CD4-positive, alpha-beta T cell treated with Interleukin-17A for 4 hours (primary cell): Measurements from ENCODE around the gene MCTP2.

Experiments
- DNase-seq: peaks from one replicate; pipeline ENCODE4 v3.0.0-alpha.2; 2020; ENCODE audit warnings: mixed read lengths

The MCTP2 gene

DNA sequence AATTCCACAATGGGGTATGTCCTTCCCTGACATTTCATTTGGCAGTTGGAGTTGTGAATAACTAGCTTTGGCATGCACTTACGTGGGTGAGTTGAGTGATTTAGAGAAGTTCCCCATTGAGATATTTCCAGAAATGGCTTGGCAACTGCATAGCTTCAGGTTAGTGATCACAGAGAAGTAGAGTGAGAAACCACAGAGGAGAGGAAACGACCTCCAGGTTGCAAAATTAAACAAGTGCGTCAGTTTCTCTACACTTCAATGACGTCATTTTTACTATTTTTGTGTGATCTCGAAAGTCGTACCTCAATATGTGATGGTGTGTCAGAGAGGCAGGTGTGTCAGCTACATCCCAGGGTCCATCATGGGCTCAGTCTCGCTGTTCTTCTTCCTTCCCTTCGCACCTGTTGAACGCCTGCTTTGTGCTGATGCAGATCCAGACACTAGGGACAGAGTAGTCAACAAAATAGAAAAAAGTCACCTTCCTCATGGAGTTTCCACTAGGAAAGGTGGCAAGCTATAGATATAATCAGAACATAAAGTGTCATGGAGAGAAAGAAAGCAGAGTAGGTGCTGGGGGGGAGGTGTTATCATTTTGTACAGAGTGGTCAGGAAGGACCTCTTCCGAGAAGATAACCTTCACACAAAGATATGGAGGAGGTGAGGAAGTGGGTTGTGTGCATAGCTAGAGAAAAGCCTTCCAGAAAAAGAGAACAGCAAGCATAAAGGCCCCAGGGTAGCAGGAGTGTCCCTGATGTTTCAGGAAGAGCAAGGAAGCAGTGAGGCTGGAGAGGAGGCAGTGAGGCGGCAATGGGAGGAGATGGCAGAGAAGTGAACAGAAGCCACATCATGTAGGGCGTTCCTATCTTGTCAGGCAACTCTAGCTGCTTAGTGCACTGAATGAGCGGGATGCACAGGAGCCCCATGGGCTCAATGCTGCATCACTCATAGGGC, 75.6 kb downstream of the MCTP2 start:
- no peak for DNase-seq

DNA sequence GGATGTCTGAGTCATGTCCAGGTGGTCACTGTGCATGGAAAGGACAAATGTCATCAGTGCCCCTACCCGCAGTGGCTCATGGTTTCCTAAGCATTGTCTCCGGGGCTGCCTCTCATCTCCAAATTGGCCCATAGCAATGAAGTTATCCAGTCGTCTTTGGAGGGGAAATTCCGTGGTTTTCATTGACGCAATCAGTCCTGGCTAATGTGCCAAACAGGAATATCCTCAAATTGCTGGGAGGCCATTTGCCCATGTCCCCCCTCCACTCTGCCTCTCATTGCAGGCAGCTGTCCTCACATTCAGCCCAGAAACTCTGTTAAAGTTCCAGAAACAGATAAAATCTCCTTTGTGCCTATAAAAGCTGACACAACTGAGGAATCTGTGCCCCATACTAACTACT, 81.6 kb downstream of the MCTP2 start:
- no peak for DNase-seq

DNA sequence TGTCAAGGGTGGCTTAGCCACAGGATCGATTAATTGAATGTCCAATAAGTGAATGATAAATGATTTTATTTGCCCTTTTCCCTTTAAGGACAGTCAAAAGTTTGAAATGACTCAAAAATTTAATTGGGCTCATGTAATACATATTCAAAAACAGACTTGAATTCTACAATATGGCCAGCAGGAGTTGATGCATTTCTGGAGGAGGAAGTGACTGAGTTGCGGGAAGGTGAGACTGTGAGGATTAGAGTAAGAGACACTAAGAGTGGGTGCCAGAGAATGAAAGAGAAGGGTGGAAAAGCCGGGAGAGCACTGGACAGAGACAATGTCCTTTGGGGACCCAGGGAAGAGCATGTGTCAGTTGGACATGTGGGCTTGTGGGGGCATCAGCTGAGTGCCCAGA, 83.3 kb downstream of the MCTP2 start:
- DNase-seq = no peak

DNA sequence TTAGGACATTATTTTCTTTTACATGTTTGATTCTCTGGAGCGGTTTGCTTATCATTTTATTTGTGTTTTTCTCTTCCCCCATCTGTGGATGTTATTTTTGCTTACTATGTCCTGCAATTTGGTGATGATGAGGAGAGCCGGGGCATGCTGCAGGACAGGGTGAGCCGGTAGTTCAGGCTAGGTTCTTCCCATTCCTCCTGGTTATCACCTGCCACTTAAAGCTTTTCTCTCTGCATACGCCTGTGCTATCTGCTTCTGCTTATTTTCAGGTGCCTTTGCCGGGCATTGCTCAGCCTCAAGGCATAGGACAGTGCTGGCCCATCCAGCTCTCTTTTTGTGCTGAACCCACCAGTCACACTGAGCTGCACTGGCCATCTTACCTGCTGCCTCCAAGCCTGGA, 85.8 kb downstream of the MCTP2 start:
- DNase-seq = no peak

DNA sequence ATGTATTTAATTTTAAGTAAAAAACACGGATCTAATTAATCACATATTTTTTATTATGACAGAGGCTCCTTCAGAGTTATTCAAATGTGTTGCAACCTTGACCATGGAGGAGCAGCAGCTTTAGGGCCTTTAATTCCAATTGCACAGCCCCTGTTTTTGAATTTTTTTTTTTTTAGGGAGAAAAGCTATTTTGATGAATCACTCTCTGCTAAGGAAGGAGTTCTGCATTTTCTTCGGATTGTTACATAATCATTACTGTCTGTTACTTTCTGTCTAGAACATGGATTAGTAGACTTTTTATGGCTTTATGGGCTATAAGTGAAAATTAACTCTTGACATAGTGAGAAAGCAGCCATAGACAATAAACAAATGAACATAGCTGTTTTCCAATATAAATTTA, 90.8 kb downstream of the MCTP2 start:
- DNase-seq = no peak

DNA sequence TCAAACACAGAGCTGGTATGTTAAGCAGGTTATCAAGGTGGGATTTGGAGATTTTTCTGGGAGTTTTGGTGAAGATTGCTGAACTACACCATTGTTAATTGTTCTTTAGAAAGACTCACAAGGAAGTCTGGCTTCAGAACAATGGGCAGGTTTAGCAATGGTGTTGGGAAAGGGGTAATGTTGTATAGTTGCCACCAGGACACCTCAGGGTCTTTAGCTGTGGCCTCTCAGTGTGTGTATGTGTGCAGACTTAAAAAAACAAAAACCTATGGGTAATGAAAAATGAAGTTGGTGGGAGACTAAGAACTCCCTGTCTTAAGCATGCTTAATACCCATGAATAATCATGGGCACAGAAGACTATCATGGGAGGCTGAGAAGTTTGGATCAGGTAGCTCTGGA, 91.7 kb downstream of the MCTP2 start:
- DNase-seq = no peak

DNA sequence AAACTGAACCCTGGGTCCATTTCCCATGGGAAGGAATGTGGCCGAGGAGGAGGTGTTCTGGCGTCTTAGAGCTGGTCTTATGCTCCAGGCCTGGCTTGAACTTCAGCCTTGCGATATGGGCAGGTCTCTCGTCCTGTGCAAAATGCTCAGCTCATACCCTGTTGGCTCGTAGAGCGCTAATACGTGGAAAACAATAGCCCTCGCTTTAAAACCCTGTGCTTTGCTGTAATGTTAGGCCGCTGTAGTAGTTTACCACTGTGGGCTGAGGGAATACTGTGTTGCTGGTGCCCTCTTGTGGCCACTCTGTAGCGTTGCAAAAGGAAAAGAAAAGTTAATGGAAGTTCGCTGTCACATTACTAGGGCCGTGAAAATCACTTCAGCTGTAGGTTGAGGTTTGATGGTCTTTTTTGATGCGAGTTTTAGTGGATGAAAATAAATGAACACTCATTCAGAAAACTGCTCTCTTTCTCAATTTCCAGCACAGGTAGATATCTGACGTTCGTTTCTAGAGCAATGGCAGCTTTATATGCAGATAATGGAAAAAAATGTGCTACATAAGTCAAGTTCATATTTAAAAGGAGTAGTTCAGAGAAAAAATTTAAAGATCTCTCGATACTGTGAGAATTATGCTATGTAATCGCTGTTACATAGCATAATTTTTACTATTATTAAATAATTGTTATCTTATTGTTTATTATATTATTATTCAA, 92.9 kb downstream of the MCTP2 start:
- DNase-seq = peak; percentile 61

DNA sequence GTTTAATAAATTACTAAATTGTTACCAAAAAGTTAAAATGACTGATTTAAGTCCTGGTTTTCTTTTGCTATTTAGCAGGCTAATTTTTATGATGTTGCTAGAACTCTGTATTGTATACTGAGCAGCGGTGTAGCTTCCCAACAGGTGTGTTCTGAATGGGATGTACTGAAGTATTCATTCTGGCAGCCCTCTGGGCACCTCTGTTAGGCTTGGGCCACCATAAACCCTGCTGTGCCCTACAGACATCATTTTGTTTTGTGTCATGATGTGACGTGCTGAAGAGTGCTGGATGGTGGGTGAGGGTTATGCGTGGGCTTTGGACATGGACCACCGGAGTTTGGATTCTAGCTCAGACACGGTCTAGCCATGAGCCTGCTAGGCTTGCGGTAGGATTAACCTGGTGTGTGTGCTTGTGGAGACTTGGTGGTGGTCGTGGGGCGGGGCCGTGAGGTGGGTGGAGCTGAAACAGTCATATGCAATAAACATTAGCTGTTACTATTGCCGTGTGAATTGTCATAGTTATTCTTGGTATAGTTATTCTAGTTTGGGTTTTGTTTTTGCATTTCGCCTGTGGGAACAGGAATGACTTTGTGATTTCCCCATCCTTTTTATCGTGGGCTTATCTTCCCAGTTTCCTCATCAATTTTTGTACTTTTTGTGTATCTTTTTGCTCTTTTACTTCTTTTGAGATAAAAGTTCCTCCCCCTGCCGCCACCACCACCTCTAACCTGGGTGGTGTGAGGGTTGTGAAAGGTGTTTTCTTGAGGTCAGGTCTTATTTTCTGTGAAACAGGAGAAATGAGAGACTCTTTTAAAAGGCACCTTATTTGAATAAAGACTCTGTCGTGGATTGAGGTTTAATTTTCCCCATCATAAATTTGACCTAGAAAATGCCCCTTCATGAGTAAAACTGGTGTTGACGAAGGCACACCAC, 93.7 kb downstream of the MCTP2 start:
- DNase-seq = peak; percentile 12

DNA sequence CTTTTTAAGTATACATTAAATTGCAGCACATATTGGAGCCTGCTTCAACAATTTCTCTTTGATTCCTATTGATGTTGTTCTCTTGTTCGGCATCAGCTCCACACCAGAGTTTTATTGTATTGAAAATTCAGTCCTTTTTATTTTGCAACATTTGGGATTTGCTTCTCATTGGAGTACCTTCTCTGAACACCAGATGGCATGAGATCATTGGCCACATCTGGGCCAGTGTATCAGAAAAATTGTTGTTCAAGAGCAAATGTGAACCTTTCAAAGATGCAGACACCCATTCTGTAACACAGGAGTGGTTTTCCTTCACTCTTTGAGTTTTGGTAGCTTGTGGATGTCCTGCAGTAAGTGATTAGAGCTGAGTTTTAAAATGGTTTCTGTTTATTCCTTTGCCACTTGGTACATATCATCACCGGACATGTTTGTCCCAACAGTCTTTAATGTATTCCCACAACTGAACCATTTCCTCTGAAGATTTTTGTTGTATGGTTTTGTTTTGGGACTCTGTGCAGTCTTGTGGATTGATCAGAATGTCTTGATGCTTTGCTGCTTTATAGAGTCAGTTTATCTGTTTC, 96.1 kb downstream of the MCTP2 start:
- DNase-seq = no peak

DNA sequence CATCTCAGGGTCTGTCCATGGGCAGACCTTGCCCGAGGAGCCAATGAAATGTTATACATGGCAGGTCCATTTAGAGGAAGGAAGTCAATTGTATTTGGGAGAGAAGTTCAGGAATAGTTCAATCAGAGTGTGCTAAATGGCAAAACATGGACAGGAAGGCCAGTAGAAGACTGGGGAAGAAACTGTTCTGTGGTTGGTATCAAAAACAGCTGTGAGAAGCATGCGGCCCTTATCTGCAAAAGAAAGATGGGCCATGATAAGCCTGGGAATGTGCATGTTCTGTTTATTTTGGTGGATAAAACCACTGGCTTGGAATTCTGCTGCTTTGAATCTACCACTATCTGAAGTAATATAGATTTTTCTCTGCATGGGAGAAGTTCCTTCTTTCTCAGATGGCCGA, 100.4 kb downstream of the MCTP2 start:
- DNase-seq = no peak

DNA sequence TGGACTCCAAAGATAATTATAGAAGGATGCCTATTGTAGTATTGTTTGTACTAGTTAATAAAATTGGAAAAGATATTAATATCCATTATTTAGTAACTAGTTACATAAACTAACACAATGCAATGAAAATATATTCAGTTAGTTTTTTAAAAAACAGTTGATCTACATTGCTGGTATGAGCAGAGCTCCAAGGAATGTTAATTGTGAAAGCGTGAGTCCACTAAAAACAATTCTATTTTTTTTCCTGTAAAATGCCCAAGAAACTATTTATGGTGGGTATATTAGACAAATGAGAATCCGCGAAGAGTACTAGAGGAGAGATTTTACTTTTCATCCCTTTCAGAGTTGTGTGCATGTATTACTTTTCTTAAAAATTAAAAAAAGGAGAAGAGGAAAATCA, 104.3 kb downstream of the MCTP2 start:
- no peak for DNase-seq

DNA sequence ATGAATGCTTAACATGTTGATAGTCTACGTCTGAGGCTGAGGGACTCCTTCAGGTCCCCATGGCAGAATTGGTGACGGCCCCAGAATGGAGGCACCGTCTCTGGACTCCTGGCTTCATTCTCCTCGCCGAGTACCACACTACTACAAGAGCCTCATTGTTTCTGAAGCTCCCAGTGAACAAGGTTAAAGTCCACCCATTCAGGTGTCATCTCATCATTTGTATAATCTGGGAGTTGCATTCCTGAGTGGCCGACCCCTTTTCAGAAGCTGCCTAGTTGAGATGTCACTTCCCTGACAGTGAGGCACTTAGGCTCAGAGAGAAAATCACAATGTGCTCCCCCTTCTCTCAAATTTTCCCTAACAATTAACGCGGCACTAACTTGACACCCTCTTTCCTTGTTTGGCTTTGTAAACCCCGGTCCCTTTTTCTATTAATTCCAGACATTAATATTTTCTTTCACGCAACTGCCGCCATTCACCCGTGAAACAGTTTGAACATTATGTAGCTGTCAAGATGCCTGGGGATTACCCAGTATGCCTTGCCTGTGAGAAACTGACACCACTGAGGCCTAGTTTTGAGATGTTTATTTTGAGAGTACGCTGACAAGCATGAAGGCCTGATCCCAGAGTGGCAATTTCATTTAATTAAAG, 105.6 kb downstream of the MCTP2 start:
- DNase-seq = no peak

DNA sequence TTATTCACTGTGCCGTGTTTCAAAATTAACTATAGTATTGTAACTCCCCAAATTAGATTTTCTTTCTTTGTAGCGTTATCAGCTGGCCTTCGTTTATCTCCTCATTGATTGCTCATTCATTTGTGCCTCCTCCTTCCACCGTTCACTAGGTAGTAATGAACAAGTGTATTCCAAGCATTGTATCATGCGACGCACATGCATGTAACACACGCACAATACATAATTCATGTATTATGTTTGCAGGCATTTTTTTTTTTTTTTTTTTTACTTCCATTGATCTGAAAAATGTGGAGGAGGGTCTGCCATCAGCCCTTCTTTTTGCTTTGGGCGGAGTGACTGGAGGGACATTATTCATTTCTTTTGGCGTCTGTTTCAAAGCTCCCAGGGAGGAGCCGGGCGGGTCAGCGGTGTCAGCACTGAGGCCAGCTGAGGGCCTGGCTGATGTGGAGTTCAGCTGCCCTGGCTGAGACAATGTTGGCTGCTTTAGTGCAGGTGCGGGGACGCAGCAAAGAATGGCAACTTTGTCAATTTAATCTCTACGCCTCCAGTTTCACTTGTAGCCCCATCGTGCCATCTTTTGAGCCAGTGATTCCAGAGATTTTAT, 107.0 kb downstream of the MCTP2 start:
- no peak for DNase-seq

DNA sequence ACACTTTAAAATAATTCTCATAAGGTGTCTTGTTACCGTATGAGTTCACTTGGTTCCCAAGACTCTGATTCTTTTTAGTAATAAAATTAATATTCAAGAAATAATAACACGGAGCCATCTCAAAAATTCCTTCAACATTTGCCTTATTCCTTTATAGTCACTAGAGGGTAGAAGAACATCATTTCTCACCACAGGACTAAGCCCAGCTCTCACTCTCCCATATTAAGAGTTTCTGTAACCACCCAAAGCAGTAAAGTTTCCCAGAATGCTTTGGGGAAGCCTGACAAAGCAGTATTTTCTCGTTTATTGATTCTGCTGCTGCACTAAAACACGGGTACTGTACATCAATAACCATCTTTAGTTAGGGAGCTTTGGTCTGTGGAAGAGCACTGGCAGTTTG, 114.9 kb downstream of the MCTP2 start:
- no peak for DNase-seq

DNA sequence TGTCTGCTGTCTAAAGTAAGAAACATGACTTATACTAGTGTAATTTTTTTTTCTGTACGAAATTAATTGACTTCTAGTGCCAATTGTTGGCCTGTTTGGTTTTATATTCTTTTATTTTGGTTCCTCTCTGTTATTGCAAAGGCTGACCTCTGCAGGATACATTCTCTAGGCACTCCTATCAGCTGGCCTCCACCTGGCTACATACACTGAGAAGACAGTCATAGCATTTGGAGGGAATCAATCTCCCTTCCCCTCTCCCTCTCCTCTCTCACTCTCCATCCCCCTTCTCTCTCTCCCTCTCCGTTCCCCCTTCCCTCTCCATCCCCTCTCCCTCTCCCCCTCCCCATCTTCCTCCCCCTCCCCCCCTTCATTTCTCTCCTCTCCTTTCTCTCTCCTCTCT, 116.7 kb downstream of the MCTP2 start:
- no peak for DNase-seq

DNA sequence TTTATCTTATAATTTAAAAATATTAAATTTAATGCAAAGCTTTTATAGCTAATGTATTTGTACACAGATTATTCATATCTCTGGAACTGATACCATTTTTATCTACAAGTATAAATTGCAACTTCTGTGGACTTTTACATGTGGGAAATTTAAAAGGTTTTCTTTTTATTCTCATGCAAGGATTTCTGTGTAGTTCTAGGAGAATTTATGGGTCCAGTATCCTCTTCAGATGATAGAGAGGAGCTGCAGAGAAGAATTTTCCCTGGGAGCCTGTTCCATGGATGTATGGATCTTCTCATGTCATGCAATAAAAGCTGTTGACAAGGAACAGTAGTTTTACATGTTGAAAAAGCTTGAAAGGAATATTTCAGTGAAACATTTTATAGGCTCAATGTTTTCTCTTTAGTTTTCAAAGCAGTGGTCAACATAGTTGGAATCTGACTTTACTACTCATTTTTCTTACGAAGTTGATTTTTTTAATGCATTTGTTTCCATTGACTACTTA, 119.7 kb downstream of the MCTP2 start:
- no peak for DNase-seq

DNA sequence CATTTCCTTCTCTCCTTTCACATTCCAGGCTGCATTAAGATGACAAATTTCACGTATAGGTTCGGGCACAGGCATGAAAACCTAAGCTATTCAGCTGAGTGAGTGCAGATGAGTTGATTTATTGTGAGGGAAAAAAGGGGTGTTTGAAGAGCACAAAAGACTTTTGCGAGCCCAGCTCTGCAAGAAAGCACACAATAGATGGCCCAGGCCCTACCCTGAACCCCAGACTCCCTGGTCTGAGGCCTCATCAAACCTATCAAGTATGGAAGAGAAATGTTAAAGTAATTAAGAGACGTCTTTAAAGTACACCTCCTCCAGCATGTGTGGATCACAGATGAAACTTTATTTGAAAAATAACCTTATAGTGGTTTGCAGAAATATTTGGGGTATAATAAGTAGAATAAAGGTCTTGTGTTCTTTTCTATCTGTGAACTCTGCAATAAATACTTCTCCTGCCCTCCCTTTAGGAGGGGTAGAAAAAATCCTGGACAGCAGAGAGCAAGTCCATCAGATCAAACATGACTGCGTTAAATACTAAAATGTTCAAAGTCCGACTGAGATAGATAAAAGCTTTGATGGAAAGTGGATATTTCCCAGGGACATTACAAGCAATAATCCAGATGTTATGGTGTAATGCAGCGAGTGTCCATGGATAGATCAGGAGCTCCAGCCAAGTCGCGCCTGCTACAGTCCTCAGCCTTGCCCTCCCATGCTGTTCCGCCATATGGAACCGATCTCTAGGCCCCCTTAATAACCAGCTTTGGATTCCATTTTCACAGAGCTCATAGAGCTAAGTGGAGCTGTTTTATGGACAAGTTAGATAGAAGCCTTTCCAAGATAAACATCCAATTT, 121.5 kb downstream of the MCTP2 start:
- no peak for DNase-seq

DNA sequence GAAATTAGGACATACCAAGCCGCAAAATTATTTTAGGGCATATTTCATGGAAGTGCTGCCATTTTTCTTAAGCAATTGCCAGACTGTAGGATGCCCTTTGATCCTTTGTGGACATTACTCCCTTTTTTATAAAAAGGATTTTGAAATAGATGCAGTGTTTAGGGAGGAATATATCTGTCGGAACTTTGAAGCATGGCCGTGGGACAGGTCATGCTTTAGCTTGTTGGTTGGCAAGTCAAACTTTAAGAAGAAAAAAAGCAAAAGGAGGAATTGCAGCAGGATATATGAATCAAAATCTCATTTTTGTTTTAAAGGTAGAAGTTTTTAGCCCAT, 122.1 kb downstream of the MCTP2 start:
- DNase-seq = no peak

DNA sequence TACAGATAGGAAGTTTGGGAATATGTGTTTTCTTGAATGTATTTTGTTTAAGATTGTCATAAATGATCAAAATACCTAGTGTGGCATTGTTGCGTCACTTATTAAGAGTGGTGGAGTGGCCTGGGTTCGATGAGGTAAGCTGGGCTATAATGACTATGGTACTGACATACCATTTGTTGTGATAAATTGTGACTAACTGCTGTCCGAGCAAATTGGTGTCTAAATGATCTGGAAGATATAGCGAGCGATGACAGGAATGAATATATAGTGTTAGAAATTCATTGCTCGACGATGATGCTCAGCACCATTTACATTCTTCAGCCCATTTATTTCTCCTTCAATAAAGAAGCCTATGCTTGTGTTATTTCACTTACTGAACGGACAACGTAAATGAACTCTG, 123.3 kb downstream of the MCTP2 start:
- DNase-seq = no peak

DNA sequence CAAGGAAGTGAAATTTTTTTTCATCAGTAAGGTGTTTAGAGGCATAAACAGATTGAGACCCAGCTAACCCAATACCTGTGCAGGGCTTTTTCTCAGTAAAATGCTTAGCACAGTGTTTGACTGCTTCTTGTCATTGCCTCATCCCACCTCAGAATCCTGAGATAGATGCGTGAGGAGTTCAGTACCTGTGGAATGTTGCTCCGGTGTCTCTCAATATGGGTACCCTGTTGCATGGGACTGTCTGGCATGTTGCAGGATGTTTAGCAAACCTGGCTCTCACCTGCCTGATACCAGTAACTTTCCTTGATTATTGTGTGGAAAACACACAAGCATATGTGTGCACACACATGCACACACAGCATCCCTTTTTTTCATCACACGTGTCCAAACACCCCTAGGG, 128.4 kb downstream of the MCTP2 start:
- DNase-seq = no peak

DNA sequence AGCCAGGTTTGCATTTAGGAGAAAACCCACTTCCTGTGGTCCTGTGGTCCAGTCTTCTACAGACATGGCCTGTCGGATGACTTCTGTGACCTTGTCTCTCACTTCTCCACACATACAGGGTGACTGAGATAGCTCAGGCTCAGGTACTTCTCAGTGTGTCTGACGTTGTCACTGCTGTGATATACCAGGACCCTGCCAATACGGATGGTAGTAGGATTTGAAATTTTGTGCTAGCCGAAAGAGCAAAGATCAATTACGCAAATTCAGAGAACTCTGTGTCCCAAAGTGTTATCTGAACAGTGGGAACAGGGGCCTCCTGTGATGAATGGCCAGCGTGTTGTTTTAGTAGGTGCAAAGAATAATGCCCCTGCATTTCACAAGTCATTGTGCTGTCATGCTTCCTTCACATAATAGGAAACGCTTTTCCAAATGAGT, 128.9 kb downstream of the MCTP2 start:
- DNase-seq = no peak
